ENCODE results near the gene NOC4L.

Gene NOC4L

DNA sequence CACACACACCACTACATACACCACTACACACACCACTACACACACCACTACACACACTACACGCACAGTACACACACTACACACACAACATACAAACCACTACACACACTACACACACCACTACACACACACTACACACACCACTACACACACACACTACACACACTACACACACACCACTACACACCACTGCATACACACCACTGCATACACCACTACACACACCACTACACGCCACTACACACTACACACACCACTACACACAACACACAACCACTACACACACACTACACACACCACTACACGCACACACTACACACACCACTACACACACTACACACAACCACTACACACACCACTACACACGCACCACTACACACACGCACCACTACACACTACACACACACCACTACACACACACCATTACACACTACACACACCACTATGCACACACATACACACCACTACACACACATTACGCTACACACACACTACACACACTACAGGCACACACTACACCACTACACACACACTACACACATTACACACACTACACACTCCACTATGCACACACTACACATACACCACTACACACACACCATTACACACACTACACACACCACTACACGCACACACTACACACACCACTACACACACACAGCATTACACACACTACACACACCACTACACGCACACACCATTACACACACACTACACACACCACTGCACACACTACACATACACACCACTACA is 12.5 kb downstream of the NOC4L start:
- DNase-seq (ENCODE audit: low read depth in 2 of 2) = no peak

DNA sequence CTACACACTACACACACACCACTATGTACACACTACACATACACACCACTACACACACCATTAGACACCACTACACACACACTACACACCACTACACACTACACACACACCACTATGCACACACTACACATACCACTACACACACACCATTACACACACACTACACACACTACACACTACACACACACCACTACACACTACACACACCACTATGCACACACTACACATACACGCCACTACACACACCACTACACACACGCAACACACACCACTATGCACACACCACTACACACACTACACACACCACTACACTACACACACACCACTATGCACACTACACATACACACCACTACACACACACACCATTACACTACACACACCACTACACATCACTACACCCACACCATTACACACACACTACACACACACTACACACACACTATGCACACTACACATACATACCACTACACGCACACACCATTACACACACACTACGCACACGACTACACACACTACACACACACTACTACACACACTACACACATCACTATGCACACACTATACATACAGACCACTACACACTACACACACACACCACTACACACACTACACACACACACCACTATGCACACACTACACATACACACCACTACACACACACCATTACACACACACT is 13.6 kb downstream of the NOC4L start:
- DNase-seq (ENCODE audit: low read depth in 2 of 2) = no peak

DNA sequence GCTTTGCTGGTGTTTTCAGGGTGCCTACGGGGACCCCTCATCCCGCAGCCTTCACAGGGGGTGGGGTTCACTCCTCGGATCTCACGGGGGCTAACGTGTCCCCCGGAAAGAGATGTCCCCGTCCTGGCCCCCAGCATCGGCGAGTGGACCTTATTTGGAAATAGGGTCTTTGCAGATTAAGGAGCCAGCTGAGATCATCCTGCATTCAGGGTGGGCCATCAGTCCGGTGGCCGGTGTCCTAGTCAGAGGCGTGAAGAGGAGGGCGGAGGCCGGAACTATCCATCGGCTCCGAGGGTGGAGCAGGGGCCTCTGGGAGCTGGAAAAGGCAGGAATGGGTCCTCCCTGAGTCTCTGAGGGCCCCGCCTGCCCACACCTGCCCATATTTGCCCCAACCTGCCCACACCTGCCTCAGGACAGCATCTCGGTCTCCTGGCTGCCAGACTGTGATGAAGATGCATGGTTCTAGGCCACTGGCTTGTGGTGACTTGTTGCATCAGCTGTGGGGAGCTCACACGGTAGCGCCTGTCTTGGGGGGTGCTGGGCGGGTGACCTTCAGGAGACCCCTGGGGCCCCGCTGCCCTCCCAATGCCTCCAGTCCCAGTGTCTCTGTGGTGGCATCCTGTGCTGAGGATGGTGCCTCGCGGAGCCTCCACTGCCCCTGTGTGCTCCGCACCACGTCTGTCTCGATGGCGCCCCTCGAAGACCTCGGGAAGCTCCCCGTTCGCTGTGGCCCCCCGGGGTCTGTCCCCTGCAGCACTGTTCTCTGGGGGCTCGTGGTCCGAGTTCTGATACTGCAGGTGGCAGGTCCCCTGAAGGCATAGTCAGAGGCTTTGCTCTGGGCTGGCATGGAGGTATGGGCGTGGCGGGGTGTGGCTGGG is 14.7 kb downstream of the NOC4L start:
- DNase-seq (ENCODE audit: low read depth in 2 of 2) = no peak

DNA sequence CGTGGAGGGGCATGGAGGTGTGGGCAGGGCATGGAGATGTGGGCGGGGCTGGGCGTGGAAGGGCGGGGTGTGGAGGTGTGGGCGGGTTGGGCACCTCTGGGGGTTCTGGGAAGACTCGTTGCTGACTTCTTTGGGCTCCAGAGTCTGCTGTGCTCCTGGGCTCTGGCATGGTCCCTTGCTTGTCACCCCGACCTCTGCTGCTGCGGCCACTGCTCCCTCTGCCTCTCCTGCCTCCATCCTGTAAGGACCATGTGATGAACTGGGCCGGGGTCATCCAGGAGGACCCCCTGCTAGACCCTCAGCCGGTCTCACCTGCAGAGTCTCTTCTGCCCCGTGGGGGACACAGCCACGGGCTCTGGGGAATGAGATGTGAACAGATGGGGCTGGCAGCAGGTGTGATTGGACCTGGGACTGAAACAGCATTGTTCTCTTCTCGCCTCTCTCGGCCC is 15.3 kb downstream of the NOC4L start:
- no peak for DNase-seq (ENCODE audit: low read depth in 2 of 2)

DNA sequence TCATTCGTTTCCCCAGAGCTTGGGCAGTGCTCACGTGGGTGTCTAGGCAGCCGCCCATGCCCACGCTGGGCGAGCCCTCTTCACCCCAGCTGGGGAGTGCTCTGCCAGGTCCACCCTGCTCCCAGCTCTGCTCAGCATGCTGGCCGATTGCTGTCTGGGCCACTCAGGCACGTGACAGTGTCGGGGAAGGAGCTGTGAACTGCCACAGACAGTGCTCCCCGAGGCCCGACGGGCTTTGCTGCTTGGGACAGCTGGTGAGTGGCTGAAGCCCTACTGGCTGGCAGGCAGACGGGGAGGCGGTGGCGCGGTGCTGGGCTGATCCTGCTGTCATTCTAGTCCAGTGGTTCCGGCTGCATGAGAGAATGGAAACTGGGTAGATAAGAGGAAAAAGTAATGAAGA is 15.8 kb downstream of the NOC4L start:
- no peak for DNase-seq (ENCODE audit: low read depth in 2 of 2)

DNA sequence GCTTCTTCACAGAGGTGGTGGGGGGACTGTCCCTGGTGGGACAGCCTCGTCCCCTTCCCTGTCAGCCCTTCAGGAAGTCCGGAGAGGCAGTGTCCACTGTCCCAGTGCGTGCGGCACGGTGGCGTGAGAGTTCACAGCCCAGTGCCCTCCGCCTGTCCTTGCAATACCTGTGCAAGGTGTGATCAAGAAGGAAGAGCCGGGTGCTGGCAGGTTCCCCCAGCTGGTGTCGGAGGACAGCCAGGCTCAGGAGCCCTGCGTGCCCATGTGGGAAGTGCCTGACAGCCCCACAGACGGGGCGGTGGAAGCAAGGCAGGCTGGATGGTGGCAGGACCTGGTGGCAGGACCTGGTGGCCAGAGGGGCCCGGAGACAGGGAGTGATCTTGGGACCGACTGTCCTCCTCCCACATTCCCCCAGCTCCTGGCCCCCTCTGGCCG is 16.4 kb downstream of the NOC4L start:
- no peak for DNase-seq (ENCODE audit: low read depth in 2 of 2)

DNA sequence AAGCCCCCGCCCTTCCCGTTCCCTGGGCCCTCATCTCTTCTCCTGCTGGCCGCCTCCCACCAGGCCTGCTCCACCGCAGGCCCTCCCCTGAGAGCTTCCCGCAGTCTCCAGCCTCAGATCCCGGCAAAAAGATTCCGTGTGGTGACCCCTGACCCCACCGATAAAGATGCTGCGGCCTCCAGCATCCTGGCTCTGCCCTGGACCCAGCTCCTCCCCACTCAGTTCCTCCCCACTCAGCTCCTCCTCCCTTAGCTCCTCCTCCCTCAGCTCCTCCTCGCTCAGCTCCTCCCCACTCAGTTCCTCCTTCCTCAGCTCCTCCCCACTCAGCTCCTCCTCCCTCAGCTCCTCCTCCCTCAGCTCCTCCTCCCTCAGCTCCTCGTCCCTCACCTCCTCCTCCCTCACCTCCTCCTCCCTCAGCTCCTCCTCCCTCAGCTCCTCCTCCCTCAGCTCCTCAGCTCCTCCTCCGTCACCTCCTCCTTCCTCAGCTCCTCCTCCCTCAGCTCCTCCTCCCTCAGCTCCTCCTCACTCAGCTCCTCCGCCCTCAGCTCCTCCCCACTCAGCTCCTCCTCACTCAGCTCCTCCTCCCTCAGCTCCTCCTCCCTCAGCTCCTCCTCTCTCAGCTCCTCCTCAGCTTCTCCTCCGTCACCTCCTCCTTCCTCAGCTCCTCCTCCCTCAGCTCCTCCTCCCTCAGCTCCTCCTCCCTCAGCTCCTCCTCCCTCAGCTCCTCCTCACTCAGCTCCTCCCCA is 17.0 kb downstream of the NOC4L start:
- DNase-seq (ENCODE audit: low read depth in 2 of 2) = no peak

DNA sequence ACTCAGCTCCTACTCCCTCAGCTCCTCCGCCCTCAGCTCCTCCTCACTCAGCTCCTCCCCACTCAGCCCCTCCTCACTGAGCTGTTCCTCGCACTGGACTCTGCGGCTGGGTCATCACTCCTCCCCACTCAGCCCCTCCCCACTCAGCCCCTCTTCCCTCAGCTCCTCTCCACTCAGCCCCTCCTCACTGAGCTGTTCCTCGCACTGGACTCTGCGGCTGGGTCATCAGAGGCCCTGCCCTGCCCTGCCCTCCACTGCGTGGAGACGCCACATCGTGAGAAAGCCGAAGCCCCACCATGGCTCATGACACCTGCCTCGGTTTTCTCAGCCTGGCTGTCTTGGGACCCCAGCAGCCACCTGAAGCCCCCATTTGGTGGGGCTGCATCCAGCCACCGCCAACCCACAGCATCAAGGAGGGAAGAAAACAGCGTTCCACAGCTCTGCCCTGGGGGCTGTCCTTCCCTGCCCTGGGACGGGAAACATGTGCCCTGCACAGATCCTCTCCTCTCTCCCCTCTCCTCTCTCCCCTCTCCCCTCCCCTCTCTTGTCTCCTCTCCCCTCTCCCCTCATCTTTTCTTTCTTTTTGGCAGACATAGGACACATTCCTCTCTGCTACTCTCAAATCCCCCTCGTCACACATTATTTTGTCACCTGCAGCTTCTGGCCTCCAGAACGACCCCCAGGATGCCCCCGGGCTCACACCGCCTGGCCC is 17.7 kb downstream of the NOC4L start:
- no peak for DNase-seq (ENCODE audit: low read depth in 2 of 2)

DNA sequence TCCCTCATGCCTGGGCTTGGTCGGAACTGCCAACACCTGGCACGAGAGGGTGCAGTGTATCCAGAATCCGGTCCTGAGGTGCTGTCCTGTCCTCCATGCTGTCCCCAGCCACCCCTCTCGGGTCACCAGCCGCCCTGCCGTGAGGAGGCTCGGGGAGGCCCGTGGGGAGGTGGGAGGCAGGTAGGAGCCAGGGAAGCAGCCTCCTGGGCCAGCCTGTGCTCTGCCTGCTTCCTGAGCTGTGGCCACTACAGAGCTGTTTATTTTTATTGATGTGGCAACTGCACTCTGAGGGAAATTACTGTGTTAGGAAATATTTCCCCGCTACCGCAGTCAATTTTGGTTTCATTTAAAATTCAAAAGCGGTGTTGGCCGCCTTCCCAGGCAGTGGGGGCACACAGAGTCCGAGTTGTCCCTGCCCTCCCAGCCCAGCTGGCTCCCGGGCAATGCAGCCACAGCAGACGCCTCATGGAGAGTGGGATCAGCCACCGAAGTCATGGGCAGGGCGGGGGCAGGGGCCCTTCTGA is 18.3 kb downstream of the NOC4L start:
- no peak for DNase-seq (ENCODE audit: low read depth in 2 of 2)

DNA sequence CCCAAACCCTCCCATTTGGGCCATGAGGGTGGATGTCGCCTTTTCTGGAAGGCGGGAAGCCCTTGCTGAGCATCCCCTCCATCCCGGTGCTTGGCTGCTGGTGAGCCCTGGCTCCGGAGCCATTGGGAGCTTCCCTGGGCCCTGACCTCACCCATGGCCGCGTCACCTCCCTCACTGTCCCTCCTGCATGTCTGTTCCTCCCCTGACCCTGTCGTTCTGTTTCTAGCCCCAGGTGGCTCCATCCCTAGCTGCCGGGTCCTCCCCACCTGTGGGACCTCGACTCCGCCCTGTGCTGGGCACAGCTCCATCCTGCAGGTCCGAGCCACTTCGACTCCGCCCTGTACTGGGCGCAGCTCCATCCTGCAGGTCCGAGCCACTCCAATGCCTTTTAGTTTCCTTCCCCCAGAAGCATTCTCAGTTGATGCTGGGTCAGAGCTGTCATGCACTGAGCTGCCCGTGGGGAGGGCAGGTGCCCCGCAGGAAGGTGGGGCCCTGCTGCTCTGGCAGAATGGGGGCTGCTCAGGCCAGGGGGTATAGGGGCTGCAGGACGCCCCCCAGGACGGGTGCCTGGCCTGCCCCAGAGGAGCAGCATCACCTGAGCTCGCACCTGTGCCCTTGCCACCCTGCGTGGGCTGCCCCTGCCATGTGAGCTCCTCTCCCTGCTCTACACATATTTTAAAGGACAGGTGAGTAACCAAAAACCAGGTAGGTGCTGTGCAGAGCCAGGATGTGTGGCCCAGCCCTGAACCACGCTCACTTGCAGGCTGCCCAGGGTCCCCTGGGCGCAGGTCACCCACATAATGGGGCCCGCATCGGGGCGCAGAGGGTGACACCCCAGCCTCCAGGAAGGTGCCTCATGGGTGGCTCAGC is 19.0 kb downstream of the NOC4L start:
- DNase-seq (ENCODE audit: low read depth in 2 of 2) = no peak

DNA sequence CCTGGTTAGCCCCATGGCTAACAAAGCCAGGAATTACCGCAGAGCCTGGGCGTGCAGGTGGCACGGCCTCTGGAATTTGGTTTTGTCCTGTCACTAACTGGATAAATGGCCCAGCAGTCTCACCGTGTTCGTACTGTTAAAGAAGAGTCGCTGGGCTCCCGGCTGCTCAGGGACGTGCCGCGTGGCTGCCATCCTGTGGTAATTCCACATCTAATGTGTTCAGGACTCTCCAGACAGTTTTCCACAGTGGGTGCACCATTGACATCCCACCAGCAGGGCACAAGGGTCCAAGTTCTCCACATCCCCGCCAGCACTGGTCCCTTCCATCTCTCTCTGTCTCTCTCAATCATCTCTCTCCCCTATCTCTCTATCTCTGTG is 19.6 kb downstream of the NOC4L start:
- DNase-seq (ENCODE audit: low read depth in 2 of 2) = no peak

DNA sequence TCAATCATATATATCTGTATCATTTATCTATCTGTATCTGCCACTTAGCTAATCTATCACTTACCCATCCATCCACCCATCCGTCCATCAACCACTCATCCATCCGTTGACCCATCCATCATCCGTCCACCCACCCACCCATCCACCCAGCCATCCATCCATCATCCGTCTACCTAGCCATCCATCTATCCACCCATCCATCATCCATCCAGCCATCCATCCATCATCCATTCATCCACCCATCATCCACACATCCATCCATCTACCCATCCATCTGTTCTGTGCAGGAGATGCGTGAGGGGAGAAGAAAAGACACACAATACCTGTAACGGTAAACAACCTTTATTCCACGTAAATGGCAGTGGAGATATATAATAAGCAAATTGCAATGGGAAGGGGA is 20.2 kb downstream of the NOC4L start:
- no peak for DNase-seq (ENCODE audit: low read depth in 2 of 2)

DNA sequence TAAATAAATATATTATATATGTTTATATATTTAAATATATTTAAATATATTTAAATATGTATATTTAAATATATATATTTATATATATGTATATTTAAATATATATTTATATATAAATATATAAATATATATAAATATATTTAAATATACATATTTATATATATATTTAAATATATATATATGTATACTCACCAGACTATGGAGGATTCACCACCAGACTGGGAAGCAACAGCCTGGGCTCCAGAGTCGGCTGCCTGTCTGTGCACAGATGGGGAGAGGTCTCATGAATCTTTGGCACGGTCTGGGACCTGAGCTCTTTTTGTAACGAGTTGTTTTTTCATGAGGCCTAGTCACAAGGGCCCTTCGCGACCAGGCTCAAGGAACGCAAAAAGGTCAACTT is 21.3 kb downstream of the NOC4L start:
- no peak for DNase-seq (ENCODE audit: low read depth in 2 of 2)

DNA sequence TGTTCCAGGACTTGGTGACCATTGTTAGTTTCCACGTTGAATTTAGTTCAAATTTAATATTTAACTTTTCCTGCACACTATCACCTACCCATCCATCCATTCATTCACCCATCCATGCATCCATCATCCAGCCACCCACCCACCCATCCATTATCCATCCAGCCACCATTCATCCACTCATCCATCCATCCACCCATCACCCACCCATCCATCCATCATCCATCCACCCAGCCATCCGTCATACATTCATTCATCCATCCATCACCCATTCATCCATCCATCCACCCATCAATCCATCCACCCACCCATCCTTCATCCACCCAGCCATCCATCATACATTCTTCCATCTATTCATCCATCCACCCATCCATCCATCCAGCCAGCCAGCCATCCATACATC is 21.8 kb downstream of the NOC4L start:
- no peak for DNase-seq (ENCODE audit: low read depth in 2 of 2)

DNA sequence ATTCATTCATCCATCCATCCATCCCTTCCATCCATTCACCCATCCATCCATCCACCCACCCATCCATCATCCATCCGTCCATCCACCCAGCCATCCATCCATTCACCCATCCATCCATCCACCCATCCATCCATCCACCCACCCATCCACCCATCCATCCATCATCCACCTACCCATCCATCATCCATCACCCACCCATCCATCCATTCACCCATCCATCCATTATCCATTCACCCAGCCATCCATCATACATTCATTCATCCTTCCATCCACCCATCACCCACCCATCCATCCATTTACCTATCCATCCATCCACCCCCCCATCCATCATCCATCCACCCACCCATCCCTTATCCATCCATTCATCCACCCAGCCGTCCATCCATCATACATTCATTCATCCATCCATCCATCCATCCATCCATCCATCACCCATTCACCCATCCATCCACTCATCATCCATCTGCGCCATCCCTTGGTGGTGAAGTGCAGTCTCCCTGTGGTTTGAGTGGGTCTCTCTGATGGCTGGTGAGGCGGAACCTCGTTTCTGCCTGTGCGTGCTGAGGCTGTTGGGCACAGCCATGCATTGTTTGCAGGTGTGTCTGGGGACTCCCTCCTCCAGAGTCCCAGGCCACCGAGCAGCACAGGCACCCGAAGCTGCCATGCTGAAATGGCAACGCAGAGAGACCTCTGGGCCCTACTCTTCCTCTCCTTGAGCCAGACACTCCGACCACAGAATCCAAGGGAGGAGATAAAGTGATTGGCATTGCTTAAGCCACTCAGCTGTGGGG is 22.7 kb downstream of the NOC4L start:
- no peak for DNase-seq (ENCODE audit: low read depth in 2 of 2)

DNA sequence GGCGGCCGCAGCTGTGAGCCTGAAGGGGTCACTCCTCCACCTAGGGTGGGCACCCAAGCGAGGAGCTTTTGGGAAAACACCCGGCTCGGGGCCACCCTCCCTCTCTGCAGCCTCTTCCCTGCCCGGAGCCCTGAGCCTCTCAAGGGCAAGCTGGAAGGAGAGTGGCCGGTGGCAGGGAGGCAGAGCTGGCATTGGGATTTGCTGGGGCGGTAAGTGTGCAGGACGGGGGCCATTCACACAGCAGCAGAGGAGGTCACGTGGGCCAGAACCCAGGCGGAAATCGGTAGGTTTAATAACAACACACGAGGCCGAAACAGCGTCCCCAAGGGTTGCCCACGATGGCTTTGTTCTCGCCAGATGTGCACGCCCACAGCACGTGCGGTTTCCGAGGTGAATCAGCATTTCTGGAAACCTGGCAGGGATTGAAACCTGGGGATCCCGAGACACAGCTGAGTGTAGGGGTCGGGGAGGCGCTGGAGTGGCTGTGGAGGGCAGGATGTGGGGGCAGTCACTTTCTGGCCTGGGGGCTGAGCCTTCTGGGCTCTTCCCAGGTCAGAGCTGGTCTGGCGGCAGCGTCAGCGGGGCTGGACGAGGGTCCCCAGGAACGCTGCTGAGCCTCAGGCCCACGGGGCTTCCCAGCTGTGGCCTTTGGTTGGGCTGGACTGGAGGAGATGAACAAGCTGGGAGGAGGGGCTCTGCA is 23.5 kb downstream of the NOC4L start:
- DNase-seq (ENCODE audit: low read depth in 2 of 2) = no peak

DNA sequence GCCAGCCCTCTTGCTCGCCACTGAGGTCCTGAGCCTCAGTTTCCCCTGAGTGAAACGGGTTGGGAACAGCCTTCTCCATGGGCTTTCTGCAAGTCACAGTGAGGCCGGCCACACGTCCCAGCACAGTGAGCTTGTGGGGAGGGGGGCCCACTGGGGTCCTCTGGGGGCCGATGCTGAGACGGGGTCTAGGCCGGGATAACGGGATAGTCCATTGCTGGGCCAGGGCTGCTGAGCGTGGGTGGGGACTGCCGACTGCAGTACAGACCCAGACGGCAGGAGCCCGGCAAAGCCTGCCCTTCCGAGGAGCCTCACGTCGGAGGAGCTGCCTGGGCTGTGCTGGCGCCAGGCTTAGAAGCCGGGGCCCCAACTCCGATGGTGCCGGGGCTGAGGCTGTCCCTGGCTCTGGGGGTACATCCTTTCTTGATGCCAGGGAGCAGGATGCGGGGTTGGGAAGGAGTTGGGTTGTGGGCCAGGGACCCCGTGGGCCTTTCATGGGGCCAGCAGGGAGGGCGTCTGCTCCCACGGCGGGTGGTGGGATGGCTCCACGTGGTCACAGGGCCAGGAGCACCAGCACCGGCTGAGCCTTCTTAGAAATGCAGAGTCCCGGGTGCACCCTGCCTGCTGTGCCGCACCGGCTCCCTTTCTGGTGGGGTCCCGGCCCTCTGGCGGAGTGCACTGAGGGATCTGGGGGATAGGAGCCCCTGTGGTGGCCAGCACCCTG is 24.2 kb downstream of the NOC4L start:
- DNase-seq (ENCODE audit: low read depth in 2 of 2) = no peak

DNA sequence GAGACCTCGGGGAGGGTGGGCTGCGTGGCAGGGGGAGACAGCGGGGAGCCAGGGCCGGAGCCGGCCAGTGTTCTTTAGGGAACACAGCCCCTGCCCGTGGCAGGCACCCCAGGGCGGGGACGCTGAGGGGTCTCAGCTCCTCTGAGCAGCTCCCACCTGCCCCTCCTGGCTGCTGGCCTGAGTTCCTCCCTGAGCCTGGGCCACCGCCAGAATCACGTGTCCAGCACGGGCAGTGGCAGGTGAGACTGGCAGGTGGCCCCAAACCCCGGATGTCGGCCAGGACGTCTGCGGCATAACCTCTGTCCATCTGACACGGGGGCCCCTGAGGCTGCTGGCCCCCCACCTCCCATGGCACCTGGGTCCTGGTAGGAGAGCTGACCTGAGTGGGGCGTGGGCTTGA is 25.1 kb downstream of the NOC4L start:
- DNase-seq (ENCODE audit: low read depth in 2 of 2) = no peak
